ENCODE data around the gene MAGI2.

Gene MAGI2

GRCh38 chr7:78764571-78764970, 688.9 kb downstream of the MAGI2 start:
- no peaks in the 10 kb centered on the region for H4K20me1 ChIP-seq (ENCODE audit: low read depth, low read length)
- no peak overlapping the region for H3K4me2 ChIP-seq (ENCODE audit: low read depth, low read length, poor library complexity, severe bottlenecking)
- TF ChIP-seq CTCF (IDR thresholded peaks at IDR 0.05; ENCODE audit: insufficient read depth, low read length, poor library complexity, severe bottlenecking) (no peak), EZH2phosphoT487 (conservative IDR thresholded peaks at IDR 0.05; ENCODE audit: low read length) (no peak)
- no peak overlapping the region for H2AFZ ChIP-seq (ENCODE audit: low read depth, low read length, severe bottlenecking)
- no peak overlapping the region for H3K9ac ChIP-seq (ENCODE audit: low read length)
- no peaks in the 10 kb centered on the region for H3F3A ChIP-seq (ENCODE audit: insufficient read depth)
- no peaks in the 10 kb centered on the region for H3K36me3 ChIP-seq (ENCODE audit: low read length)
- no peaks in the 10 kb centered on the region for H3K9me2 ChIP-seq (replicated peaks; ENCODE audit: insufficient read depth, low read length)
- no peaks in the 10 kb centered on the region for H3K79me2 ChIP-seq (ENCODE audit: insufficient read depth, low read length)
- no peaks in the 10 kb centered on the region for H3K9me3 ChIP-seq (ENCODE audit: insufficient read depth, low read length)
- H3K27ac ChIP-seq (ENCODE audit: low read depth, low read length) = no peak overlapping the region
- H3K27me3 ChIP-seq (ENCODE audit: low read length) = no peaks in the 10 kb centered on the region
- H3K4me3 ChIP-seq (ENCODE audit: insufficient read depth, low read length, poor library complexity, severe bottlenecking) = no peak overlapping the region

GRCh38 chr7:78762625-78763024, 690.8 kb downstream of the MAGI2 start:
- no peaks in the 10 kb centered on the region for H3K9me2 ChIP-seq (replicated peaks; ENCODE audit: insufficient read depth, low read length)
- no peak overlapping the region for H3K4me3 ChIP-seq (ENCODE audit: insufficient read depth, low read length, poor library complexity, severe bottlenecking)
- no peak for TF ChIP-seq EZH2phosphoT487 (conservative IDR thresholded peaks at IDR 0.05; ENCODE audit: low read length)
- TF ChIP-seq CTCF (IDR thresholded peaks at IDR 0.05; ENCODE audit: insufficient read depth, low read length, poor library complexity, severe bottlenecking) = no peak
- H3K4me2 ChIP-seq (ENCODE audit: low read depth, low read length, poor library complexity, severe bottlenecking) = no peak overlapping the region
- no peaks in the 10 kb centered on the region for H3K27me3 ChIP-seq (ENCODE audit: low read length)
- no peak overlapping the region for H2AFZ ChIP-seq (ENCODE audit: low read depth, low read length, severe bottlenecking)
- H4K20me1 ChIP-seq (ENCODE audit: low read depth, low read length) = no peaks in the 10 kb centered on the region
- no peaks in the 10 kb centered on the region for H3K9me3 ChIP-seq (ENCODE audit: insufficient read depth, low read length)
- H3K79me2 ChIP-seq (ENCODE audit: insufficient read depth, low read length) = no peaks in the 10 kb centered on the region
- H3K36me3 ChIP-seq (ENCODE audit: low read length) = no peaks in the 10 kb centered on the region
- no peak overlapping the region for H3K9ac ChIP-seq (ENCODE audit: low read length)
- no peaks in the 10 kb centered on the region for H3F3A ChIP-seq (ENCODE audit: insufficient read depth)
- H3K27ac ChIP-seq (ENCODE audit: low read depth, low read length) = no peak overlapping the region

- no peaks in the 10 kb centered on the region for H3K36me3 ChIP-seq (ENCODE audit: low read length)
- no peak overlapping the region for H3K4me3 ChIP-seq (ENCODE audit: insufficient read depth, low read length, poor library complexity, severe bottlenecking)
- no peak overlapping the region for H2AFZ ChIP-seq (ENCODE audit: low read depth, low read length, severe bottlenecking)
- H3K79me2 ChIP-seq (ENCODE audit: insufficient read depth, low read length) = no peaks in the 10 kb centered on the region
- no peak overlapping the region for H3K9ac ChIP-seq (ENCODE audit: low read length)
- no peaks in the 10 kb centered on the region for H3F3A ChIP-seq (ENCODE audit: insufficient read depth)
- no peaks in the 10 kb centered on the region for H4K20me1 ChIP-seq (ENCODE audit: low read depth, low read length)
- no peaks in the 10 kb centered on the region for H3K9me2 ChIP-seq (replicated peaks; ENCODE audit: insufficient read depth, low read length)
- TF ChIP-seq CTCF (IDR thresholded peaks at IDR 0.05; ENCODE audit: insufficient read depth, low read length, poor library complexity, severe bottlenecking) = no peak
- TF ChIP-seq EZH2phosphoT487 (conservative IDR thresholded peaks at IDR 0.05; ENCODE audit: low read length) = no peak
- H3K9me3 ChIP-seq (ENCODE audit: insufficient read depth, low read length) = no peaks in the 10 kb centered on the region
- no peaks in the 10 kb centered on the region for H3K27me3 ChIP-seq (ENCODE audit: low read length)
- H3K27ac ChIP-seq (ENCODE audit: low read depth, low read length) = no peak overlapping the region
- H3K4me2 ChIP-seq (ENCODE audit: low read depth, low read length, poor library complexity, severe bottlenecking) = no peak overlapping the region
Measured at GRCh38 chr7:78760620-78761355, 692.7 kb downstream of the MAGI2 start.
